H9 (cell line): ENCODE data around the gene RRAD. TPM values are rescaled to one million over a fixed set of nuclear protein-coding genes. Genes with fewer than 3 reads are reported as not detected.

Source experiments
- DNase-seq: peaks from one replicate; pipeline ENCODE4 v3.0.0-alpha.2; 2017
- H2AFZ ChIP-seq: one replicate; pipeline ENCODE4 v1.6.1; 2013; ENCODE audit warnings: mild to moderate bottlenecking, low read length, control low read depth, moderate library complexity
- H2AK5ac ChIP-seq: 2 replicates; pipeline ENCODE4 v1.6.1; 2013; ENCODE audit warnings: low read length, control low read depth, mixed read lengths; ENCODE audit not compliant: insufficient read length
- H2BK120ac ChIP-seq: one replicate; pipeline ENCODE4 v1.6.1; 2013; ENCODE audit warnings: low read depth, mild to moderate bottlenecking, low read length, control low read depth, inconsistent platforms; ENCODE audit not compliant: poor library complexity, severe bottlenecking
- H2BK12ac ChIP-seq: 2 replicates; pipeline ENCODE4 v1.6.1; 2013; ENCODE audit warnings: low read length, control low read depth, mixed read lengths, low read depth; ENCODE audit not compliant: insufficient read length
- H2BK15ac ChIP-seq: 2 replicates; pipeline ENCODE4 v1.6.1; 2013; ENCODE audit warnings: low read depth, low read length, control low read depth
- H2BK20ac ChIP-seq: one replicate; pipeline ENCODE4 v1.6.1; 2013; ENCODE audit warnings: low read depth, mild to moderate bottlenecking, low read length, control low read depth, inconsistent platforms; ENCODE audit not compliant: poor library complexity, severe bottlenecking
- H2BK5ac ChIP-seq: 2 replicates; pipeline ENCODE4 v1.6.1; 2013; ENCODE audit warnings: low read length, control low read depth, mixed read lengths; ENCODE audit not compliant: insufficient read length
- H3K14ac ChIP-seq: 2 replicates; pipeline ENCODE4 v1.6.1; 2013; ENCODE audit warnings: low read length, control low read depth; ENCODE audit not compliant: insufficient read depth
- H3K18ac ChIP-seq: 2 replicates; pipeline ENCODE4 v1.6.1; 2013; ENCODE audit warnings: low read depth, mild to moderate bottlenecking, mixed read lengths, low read length, control low read depth; ENCODE audit not compliant: insufficient read length
- H3K23ac ChIP-seq: 2 replicates; pipeline ENCODE4 v1.6.1; 2013; ENCODE audit warnings: low read length, control low read depth, mixed read lengths, low read depth; ENCODE audit not compliant: insufficient read length
- H3K23me2 ChIP-seq: 2 replicates; pipeline ENCODE4 v1.6.1; 2013; ENCODE audit warnings: low read depth, mild to moderate bottlenecking, mixed read lengths, low read length, control low read depth; ENCODE audit not compliant: insufficient read length, poor library complexity, severe bottlenecking
- H3K27ac ChIP-seq: 2 replicates; pipeline ENCODE4 v1.5.1; 2013; ENCODE audit warnings: low read length, control low read depth, mixed read lengths, low read depth; ENCODE audit not compliant: insufficient read length
- H3K27me3 ChIP-seq: 2 replicates; pipeline ENCODE4 v1.6.1; 2013; ENCODE audit warnings: low read length, control low read depth, inconsistent platforms; ENCODE audit not compliant: insufficient read depth
- H3K4ac ChIP-seq: 2 replicates; pipeline ENCODE4 v1.6.1; 2013; ENCODE audit warnings: low read depth, mild to moderate bottlenecking, control low read depth, inconsistent platforms, low read length, moderate library complexity
- H3K4me1 ChIP-seq: 2 replicates; pipeline ENCODE4 v1.6.1; 2013; ENCODE audit warnings: low read length, control low read depth, inconsistent platforms; ENCODE audit not compliant: insufficient read depth
- H3K4me2 ChIP-seq: 2 replicates; pipeline ENCODE4 v1.6.1; 2013; ENCODE audit warnings: low read length, control low read depth, mixed read lengths; ENCODE audit not compliant: insufficient read length, insufficient read depth
- H3K56ac ChIP-seq: 2 replicates; pipeline ENCODE4 v1.6.1; 2013; ENCODE audit warnings: low read depth, mild to moderate bottlenecking, mixed read lengths, low read length, control low read depth; ENCODE audit not compliant: insufficient read length
- H3K79me1 ChIP-seq: 2 replicates; pipeline ENCODE4 v1.6.1; 2013; ENCODE audit warnings: low read depth, mild to moderate bottlenecking, moderate library complexity, low read length, control low read depth, inconsistent platforms; ENCODE audit not compliant: insufficient read depth, poor library complexity, severe bottlenecking
- H3K79me2 ChIP-seq: 2 replicates; pipeline ENCODE4 v1.6.1; 2013; ENCODE audit warnings: low read length, control low read depth, inconsistent platforms; ENCODE audit not compliant: insufficient read depth
- H3K9ac ChIP-seq: 2 replicates; pipeline ENCODE4 v1.6.1; 2013; ENCODE audit warnings: low read length, control low read depth, mixed read lengths; ENCODE audit not compliant: insufficient read length; ENCODE audit errors: extremely low read depth
- H3K9me3 ChIP-seq: one replicate; pipeline ENCODE4 v1.6.1; 2013; ENCODE audit warnings: low read depth, low read length, inconsistent platforms; ENCODE audit not compliant: control insufficient read depth
- H3T11ph ChIP-seq: one replicate; pipeline ENCODE4 v1.6.1; 2013; ENCODE audit warnings: mild to moderate bottlenecking, low read length, control low read depth, inconsistent platforms
- H4K20me1 ChIP-seq: one replicate; pipeline ENCODE4 v1.6.1; 2013; ENCODE audit not compliant: control insufficient read depth, insufficient read length, insufficient read depth
- H4K5ac ChIP-seq: 2 replicates; pipeline ENCODE4 v1.6.1; 2013; ENCODE audit warnings: low read depth, mild to moderate bottlenecking, mixed read lengths, low read length, control low read depth; ENCODE audit not compliant: insufficient read length
- H4K8ac ChIP-seq: replicated peaks from 2 replicates; pipeline ENCODE4 v1.6.1; 2013; ENCODE audit warnings: low read length, control low read depth, mixed read lengths, low read depth; ENCODE audit not compliant: insufficient read length
- H4K91ac ChIP-seq: 2 replicates; pipeline ENCODE4 v1.6.1; 2013; ENCODE audit warnings: low read depth, mild to moderate bottlenecking, moderate library complexity, mixed read lengths, low read length, control low read depth; ENCODE audit not compliant: insufficient read length
- H3K27ac Mint-ChIP-seq, 3 experiments: 2 replicates in 2 of 3; 3 replicates in 1 of 3; pipeline ENCODE4 v1.8.0; 2020 to 2021; ENCODE audit warnings: mixed read lengths in 3 of 3, mild to moderate bottlenecking in 1 of 3, moderate library complexity in 1 of 3
- H3K27me3 Mint-ChIP-seq: 2 replicates; pipeline ENCODE4 v1.8.0; 2021; ENCODE audit warnings: low read depth, mild to moderate bottlenecking, moderate library complexity, mixed read lengths
- H3K36me3 Mint-ChIP-seq, 3 experiments: 2 replicates in 2 of 3; 3 replicates in 1 of 3; pipeline ENCODE4 v1.8.0; 2020 to 2021; ENCODE audit warnings: low read depth in 3 of 3, mixed read lengths in 3 of 3; ENCODE audit not compliant: insufficient read depth in 1 of 3
- H3K4me1 Mint-ChIP-seq, 2 experiments: 2 replicates each; pipeline ENCODE4 v1.8.0; 2020; ENCODE audit warnings: mixed read lengths in 2 of 2
- H3K4me3 Mint-ChIP-seq, 2 experiments: 2 replicates in 1 of 2; 3 replicates in 1 of 2; pipeline ENCODE4 v1.8.0; 2020 to 2021; ENCODE audit warnings: mild to moderate bottlenecking in 2 of 2, mixed read lengths in 2 of 2, moderate library complexity in 1 of 2
- H3K9me3 Mint-ChIP-seq, 2 experiments: 2 replicates in 1 of 2; 3 replicates in 1 of 2; pipeline ENCODE4 v1.8.0; 2020; ENCODE audit warnings: mild to moderate bottlenecking in 2 of 2, mixed read lengths in 2 of 2, moderate library complexity in 1 of 2
- CTCF ChIP-seq: fragments of 200-600 bp; sonication (generic); conservative IDR thresholded peaks from 3 replicates; pipeline ENCODE4 v1.8.0; 2021; ENCODE audit warnings: antibody characterized with exemption, mild to moderate bottlenecking
- WGBS: extraction: QIAGEN DNeasy Blood & Tissue Kit; methylation state at CpG from one replicate; pipeline ENCODE4 v1.1.7; 2013; ENCODE audit warnings: missing lambda C conversion rate, low lambda C conversion rate, mixed read lengths; ENCODE audit not compliant: insufficient read length; ENCODE audit errors: extremely low coverage; 5-methylcytosine and 5-hydroxymethylcytosine counted together
- total RNA-seq: library from RNA; stranded (reverse); gene quantifications from 2 replicates; pipeline ENCODE4 v1.2.1, GENCODE V29; 2021

Gene RRAD
- total RNA-seq, 1 experiment from 2014 or later, result 0.72 TPM

- no peak overlapping the region for H3K27ac ChIP-seq
- H3K4me2 ChIP-seq, result no peak overlapping the region
Observed at GRCh38 chr16:66926961-66927436, 1.7 kb upstream of the RRAD start.

More at GRCh38 chr16:66926961-66927436, 1.7 kb upstream of the RRAD start:
- Histone ChIP-seq H3K9ac (no peak overlapping the region), H4K5ac (no peak overlapping the region), H3K18ac (peak overlapping the region; percentile 32), H3K27me3 (peaks cover 15% of the 10 kb centered on the region; the same call in 1 of the 2 replicates), H3K14ac (peak overlapping the region; percentile 76; the same call in 1 of the 2 replicates), H3K9me3 (no peaks in the 10 kb centered on the region), H4K20me1 (no peaks in the 10 kb centered on the region), H3K4me1 (no peaks in the 10 kb centered on the region), H2AK5ac (no peak overlapping the region), H3T11ph (no peak overlapping the region), H2BK120ac (no peak overlapping the region), H2BK12ac (no peak overlapping the region), H3K23me2 (peaks cover 5% of the 10 kb centered on the region), H3K79me1 (no peaks in the 10 kb centered on the region), H2BK5ac (no peak overlapping the region), H4K8ac (no peak overlapping the region), H4K91ac (no peak overlapping the region), H2BK20ac (no peak overlapping the region), H3K79me2 (no peaks in the 10 kb centered on the region), H3K4ac (no peak overlapping the region; the same call in 1 of the 2 replicates), H3K23ac (no peak overlapping the region), H2AFZ (no peak overlapping the region), H2BK15ac (no peak overlapping the region), H3K56ac (no peak overlapping the region)
- no peaks in the 10 kb centered on the region; a peak in 1 of 5 replicates for H3K9me3 Mint-ChIP-seq
- no peak overlapping the region for H3K4me3 Mint-ChIP-seq
- peak; percentile 54 for DNase-seq
- H3K4me1 Mint-ChIP-seq, result peaks cover 13 to 15% of the 10 kb centered on the region in 2 experiments
- no peak for TF ChIP-seq CTCF
- no peak overlapping the region for H3K27ac Mint-ChIP-seq
- peaks cover 0 to 4% (median 0%) of the 10 kb centered on the region in 3 experiments; a peak in 2 of 7 replicates for H3K36me3 Mint-ChIP-seq
- H3K27me3 Mint-ChIP-seq, result peaks cover 59% of the 10 kb centered on the region
- no CpG with 5 or more reads among the region's 3 CpGs for WGBS
